WERI-Rb-1 (cell line): ENCODE results near the gene ZBBX.

ENCODE experiments used
- DNase-seq: peaks from one replicate; pipeline ENCODE4 v3.0.0-alpha.2; 2020
- H3K27ac ChIP-seq: fragments of 250-450 bp; sonication (Bioruptor Pico); 2 replicates; pipeline ENCODE4 v1.5.1; 2020; ENCODE audit warnings: mild to moderate bottlenecking, moderate library complexity
- H3K27me3 ChIP-seq: fragments of 250-450 bp; sonication (Bioruptor Pico); 2 replicates; pipeline ENCODE4 v1.5.1; 2021; ENCODE audit warnings: mild to moderate bottlenecking, low read depth, moderate library complexity; ENCODE audit not compliant: insufficient read depth, severe bottlenecking
- H3K36me3 ChIP-seq: fragments of 250-450 bp; sonication (Bioruptor Pico); 2 replicates; pipeline ENCODE4 v1.5.1; 2020; ENCODE audit warnings: mild to moderate bottlenecking, moderate library complexity
- H3K4me3 ChIP-seq: 2 replicates; pipeline ENCODE4 v1.5.1; 2011; ENCODE audit warnings: low read depth, mild to moderate bottlenecking, control low read depth, low read length
- H3K9me3 ChIP-seq: fragments of 250-450 bp; sonication (Bioruptor Pico); 2 replicates; pipeline ENCODE4 v1.5.1; 2021; ENCODE audit warnings: mild to moderate bottlenecking, moderate library complexity; ENCODE audit not compliant: severe bottlenecking
- TF ChIP-seq, protein P1 (sequence below): IDR thresholded peaks from 2 replicates; pipeline ENCODE4 v1.5.1; 2011; ENCODE audit warnings: low read depth, mild to moderate bottlenecking, control low read depth, inconsistent platforms, low read length

ZBBX gene

GRCh38 chr3:167361306-167361705, 18.8 kb downstream of the ZBBX start:
- Histone ChIP-seq H3K4me3 (no peak overlapping the region), H3K9me3 (no peaks in the 10 kb centered on the region), H3K27me3 (no peaks in the 10 kb centered on the region), H3K36me3 (no peaks in the 10 kb centered on the region), H3K27ac (no peak overlapping the region)
- no peak for DNase-seq
- TF ChIP-seq, protein P1, sequence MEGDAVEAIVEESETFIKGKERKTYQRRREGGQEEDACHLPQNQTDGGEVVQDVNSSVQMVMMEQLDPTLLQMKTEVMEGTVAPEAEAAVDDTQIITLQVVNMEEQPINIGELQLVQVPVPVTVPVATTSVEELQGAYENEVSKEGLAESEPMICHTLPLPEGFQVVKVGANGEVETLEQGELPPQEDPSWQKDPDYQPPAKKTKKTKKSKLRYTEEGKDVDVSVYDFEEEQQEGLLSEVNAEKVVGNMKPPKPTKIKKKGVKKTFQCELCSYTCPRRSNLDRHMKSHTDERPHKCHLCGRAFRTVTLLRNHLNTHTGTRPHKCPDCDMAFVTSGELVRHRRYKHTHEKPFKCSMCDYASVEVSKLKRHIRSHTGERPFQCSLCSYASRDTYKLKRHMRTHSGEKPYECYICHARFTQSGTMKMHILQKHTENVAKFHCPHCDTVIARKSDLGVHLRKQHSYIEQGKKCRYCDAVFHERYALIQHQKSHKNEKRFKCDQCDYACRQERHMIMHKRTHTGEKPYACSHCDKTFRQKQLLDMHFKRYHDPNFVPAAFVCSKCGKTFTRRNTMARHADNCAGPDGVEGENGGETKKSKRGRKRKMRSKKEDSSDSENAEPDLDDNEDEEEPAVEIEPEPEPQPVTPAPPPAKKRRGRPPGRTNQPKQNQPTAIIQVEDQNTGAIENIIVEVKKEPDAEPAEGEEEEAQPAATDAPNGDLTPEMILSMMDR = no peak

GRCh38 chr3:167355446-167355845, 24.7 kb downstream of the ZBBX start:
- H3K27ac ChIP-seq = no peak overlapping the region
- no peaks in the 10 kb centered on the region for H3K27me3 ChIP-seq
- no peaks in the 10 kb centered on the region for H3K9me3 ChIP-seq
- no peaks in the 10 kb centered on the region for H3K36me3 ChIP-seq
- TF ChIP-seq, protein P1 = no peak
- DNase-seq = no peak
- H3K4me3 ChIP-seq = no peak overlapping the region

DNA sequence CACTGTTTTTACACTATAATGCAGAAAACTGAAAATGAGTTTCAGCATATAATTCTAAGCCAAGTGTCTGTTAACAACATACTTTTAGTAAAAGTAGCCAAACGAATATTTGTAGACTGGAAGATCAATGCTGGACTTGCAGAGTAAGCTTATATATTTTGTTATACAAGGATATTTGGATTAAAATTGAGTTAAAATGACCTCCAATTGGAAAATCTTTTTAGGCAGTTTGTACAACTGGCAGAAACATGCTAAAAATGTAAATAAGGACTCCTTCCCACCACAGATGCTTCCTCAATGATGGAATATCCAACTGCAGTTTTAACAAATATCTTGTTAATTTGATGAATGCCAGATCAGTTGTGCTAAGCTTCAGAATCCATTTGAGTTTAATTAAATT, 25.3 kb downstream of the ZBBX start:
- Histone ChIP-seq H3K27me3 (no peaks in the 10 kb centered on the region), H3K27ac (no peak overlapping the region), H3K9me3 (no peaks in the 10 kb centered on the region), H3K4me3 (no peak overlapping the region), H3K36me3 (no peaks in the 10 kb centered on the region)
- DNase-seq = no peak
- TF ChIP-seq, protein P1 = no peak

- Histone ChIP-seq H3K36me3 (no peaks in the 10 kb centered on the region), H3K9me3 (no peaks in the 10 kb centered on the region), H3K27ac (no peak overlapping the region), H3K27me3 (no peaks in the 10 kb centered on the region), H3K4me3 (no peak overlapping the region)
- peak; percentile 9 for DNase-seq
- TF ChIP-seq, protein P1 = peak; percentile 31
These were observed 29.7 kb downstream of the ZBBX start for GRCh38 chr3:167350245-167350862.

- no peaks in the 10 kb centered on the region for H3K36me3 ChIP-seq
- no peak overlapping the region for H3K4me3 ChIP-seq
- no peak for DNase-seq
- H3K27ac ChIP-seq = no peak overlapping the region
- no peaks in the 10 kb centered on the region for H3K27me3 ChIP-seq
- TF ChIP-seq, protein P1 = no peak
- H3K9me3 ChIP-seq = no peaks in the 10 kb centered on the region
These were observed 33.9 kb downstream of the ZBBX start for GRCh38 chr3:167346171-167346570.
